HG02970 (cell line): ENCODE measurements around the gene CPNE8.

Source experiments
- ATAC-seq: cut with Tn5 transposase; IDR thresholded peaks from one replicate; pipeline ENCODE4 v1.9.1; 2021; ENCODE audit warnings: mild to moderate bottlenecking, moderate library complexity, moderate number of reproducible peaks; ENCODE audit not compliant: unreplicated experiment, low FRiP score

Gene CPNE8

GRCh38 chr12:38838056-38838850 lies 67.1 kb downstream of the CPNE8 start:
- no peak for ATAC-seq

GRCh38 chr12:38831715-38832114 lies 73.7 kb downstream of the CPNE8 start:
- ATAC-seq, result no peak

GRCh38 chr12:38825006-38825405 lies 80.4 kb downstream of the CPNE8 start:
- ATAC-seq, result no peak

DNA sequence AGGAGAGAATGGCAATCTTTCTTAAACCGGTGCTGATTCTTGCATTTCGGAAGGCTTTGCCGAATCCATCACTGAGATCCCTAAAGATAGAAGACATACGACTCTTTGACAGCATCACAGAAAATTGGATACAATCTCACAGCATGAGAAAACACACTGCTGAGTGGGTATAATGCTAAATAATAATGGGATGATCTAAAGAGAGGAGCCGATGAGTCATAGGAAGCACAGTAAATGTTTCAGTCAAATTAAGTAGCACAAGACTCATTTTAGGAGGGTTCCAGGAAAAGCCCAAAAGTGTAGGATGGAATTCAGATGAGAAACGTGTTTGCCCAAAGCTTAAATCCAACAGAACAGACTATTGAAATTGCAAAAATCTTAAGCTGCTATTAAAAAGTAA lies 81.7 kb downstream of the CPNE8 start:
- no peak for ATAC-seq

GRCh38 chr12:38823314-38823713 lies 82.1 kb downstream of the CPNE8 start:
- no peak for ATAC-seq

GRCh38 chr12:38817942-38818341 lies 87.4 kb downstream of the CPNE8 start:
- ATAC-seq, result no peak

- ATAC-seq, result no peak
Observed at GRCh38 chr12:38813923-38814322, 91.5 kb downstream of the CPNE8 start.

- no peak for ATAC-seq
Observed at GRCh38 chr12:38811814-38812356, 93.5 kb downstream of the CPNE8 start.

DNA sequence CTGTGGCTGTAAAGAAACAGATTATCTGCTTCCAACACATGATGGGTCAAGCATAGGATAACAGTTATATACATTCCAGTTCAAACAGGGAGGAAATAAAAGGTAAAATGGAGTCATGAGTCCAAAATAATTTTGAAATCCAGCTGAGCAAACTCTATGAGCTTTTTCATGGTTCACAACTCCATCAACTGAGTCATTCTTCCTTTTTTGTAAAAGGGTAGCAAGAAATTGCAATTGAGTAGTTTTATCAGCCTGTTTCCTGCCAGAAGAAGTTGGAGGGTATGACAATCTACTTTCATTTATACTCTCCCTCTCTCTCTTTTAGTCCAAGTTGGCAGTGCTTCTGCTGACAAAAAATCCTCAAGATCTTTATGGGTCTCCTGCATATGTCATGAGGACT lies 95.6 kb downstream of the CPNE8 start:
- ATAC-seq, result no peak

DNA sequence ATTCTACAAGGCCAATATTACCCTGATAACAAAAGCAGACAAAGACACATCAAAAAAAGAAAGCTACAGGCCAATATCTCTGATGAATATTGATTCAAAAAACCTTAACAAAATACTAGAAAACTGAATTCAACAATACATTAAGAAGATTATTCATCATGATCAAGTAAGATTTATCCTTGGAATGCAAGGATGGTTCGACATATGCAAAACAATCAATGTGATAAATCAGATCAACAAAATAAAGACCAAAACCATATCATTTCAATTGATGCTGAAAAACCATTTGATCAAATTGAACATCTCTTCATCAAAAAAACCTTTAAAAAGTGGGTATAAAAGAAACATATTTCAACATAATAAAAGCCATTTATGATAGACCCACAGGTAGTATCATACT lies 117.3 kb downstream of the CPNE8 start:
- no peak for ATAC-seq

DNA sequence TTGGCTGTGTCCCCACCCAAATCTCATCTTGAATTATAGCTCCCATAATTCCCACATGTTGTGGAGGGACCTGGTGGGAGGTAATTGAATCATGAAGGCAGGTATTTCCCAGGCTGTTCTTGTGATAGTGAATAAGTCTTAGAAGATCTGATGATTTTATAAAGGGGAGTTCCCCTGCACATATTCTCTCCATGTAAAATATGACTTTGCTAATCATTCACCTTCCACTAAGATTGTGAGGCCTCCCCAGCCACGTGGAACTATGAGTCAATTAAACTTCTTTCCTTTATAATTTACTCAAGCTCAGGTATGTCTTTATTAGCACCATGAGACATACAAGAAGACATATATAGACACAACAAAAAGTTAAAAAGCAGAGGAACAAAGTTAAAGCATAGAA lies 120.0 kb downstream of the CPNE8 start:
- no peak for ATAC-seq

DNA sequence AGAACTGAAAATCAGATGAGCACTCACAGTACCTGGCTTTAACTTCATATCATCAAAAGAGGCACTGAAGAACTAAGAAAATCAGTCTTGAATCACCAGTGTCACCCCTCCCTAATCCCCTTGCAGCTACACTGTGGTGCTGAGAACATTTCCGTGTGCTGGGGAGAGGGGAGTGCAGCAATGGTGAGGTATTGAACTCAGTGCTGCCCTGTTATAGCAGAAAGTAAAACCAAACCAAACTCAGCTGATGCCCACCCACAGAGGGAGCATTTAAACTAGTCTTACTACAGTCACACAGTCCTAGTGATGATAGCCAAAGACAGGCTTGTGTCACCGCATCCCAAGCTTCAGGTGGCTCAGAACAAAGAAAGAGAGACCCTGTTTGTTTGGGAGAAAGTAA lies 122.1 kb downstream of the CPNE8 start:
- ATAC-seq, result no peak

- ATAC-seq, result no peak
Observed at GRCh38 chr12:38782359-38782758, 123.0 kb downstream of the CPNE8 start.

DNA sequence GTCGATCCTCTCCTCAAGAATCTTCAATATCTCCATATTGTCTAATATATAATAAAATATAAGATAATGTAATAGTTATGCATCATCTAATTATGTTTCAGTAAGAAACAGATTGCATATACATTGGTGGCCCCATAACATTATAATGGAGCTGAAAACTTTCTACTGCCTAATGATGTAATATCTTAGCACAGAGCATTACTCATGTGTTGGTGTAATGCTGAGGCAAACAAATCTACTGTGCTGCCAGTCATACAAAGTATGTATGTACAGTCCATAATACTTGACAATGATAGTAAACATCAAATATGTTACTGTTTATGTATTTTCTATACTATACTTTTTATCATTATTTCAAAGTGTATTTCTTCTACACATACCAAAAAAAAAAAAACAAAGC lies 128.7 kb downstream of the CPNE8 start:
- no peak for ATAC-seq

DNA sequence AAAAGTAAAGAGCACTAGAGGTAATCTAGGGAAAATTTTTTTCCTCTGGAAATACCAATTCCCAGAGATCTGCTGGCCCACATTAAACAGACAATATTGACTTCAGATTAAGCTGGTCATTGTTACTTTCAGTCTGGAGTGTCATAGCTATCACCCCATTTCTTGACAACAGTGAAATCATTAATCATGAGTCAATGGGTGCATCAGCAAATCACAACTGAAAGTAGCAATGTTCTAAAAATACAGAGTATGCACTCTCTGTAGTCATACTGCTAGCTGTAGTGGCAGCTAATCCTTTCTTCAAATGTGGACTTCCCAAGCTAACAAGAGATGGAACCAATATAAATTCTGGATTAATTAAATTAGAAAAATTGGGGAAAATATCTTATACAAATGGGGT lies 129.9 kb downstream of the CPNE8 start:
- peak; percentile 87 for ATAC-seq

DNA sequence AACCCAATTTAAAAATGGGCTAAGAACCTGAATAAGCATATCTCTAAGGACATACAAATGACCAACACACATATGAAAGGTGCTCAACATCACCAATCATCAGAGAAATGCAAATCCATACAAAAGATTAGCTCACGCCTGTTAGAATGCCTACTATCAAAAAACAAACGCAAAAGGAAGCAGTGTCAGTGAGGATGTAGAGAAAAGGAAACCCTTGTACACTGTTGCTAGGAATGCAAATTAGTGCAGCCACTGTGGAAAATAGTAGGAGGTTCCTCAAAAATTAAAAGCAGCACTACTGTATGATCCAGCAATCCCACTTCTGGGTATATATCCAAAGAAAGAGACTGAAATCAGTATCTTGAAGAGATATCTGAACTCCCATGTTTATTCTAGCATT lies 133.0 kb downstream of the CPNE8 start:
- no peak for ATAC-seq

- peak; percentile 48 for ATAC-seq
Observed at GRCh38 chr12:38771871-38772270, 133.5 kb downstream of the CPNE8 start.

DNA sequence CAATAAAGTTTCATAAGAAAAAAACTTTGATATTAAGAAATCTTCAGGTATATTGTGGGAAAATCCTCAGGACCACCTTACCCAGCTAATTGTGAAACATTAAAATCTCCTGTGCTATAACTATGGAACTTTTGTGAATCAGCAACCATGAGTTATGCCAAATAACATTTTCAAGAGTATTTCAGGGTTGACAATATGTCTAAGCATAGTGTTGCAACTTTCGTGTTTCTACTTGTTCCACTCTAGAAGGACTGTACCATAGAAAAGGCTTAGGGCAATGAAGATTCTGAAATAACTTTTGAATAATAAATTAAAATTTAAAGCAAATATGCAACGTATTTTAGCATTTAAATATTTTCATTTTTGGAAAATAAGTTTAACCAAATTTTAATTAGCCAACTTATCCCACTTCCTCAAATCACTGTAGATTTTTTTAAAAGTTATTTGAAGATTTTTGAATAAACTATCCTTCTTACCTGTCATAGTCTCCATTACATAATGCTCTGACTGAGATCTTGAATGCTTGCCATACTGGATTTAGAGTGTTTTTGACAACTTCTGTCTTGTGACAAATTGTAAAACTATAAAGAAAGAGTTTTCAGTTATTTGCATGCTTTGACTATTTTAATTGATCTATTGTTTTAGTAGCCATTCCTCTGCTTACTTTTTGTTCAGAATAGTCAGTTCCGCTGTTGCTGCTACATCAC lies 143.6 kb downstream of the CPNE8 start:
- ATAC-seq, result no peak

- ATAC-seq, result no peak
Observed at GRCh38 chr12:38761111-38761510, 144.3 kb downstream of the CPNE8 start.

- no peak for ATAC-seq
Observed at GRCh38 chr12:38759621-38760020, 145.8 kb downstream of the CPNE8 start.

GRCh38 chr12:38746744-38747143 lies 158.6 kb downstream of the CPNE8 start:
- ATAC-seq, result no peak

DNA sequence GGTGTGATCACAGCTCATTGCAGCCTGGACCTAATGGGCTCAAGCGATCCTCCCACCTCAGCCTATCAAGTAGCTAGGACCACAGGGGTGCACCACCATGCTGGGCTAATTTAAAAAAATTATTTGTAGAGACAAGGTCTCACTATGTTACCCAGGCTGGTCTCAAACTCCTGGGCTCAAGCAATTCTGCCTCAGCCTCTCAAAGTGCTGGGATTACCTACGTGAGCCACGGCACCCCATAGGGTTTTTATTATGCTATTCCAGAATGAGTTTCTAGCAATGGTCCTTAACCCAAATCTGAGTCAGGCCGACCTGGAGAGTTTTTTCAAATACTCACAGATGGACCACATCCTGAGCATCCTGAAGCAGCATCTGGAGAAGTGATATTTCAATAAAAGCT lies 159.8 kb downstream of the CPNE8 start:
- no peak for ATAC-seq
